ENCODE measurements around the gene BNIP2. TPM values are rescaled to one million over a fixed set of nuclear protein-coding genes. Genes with fewer than 3 reads are reported as not detected.
"Not testable (repeated sequence)": the region's sequence is repeated elsewhere in the genome, so short reads cannot be mapped to it uniquely, and the experiment has no call there.

BNIP2 gene
- total and polyA plus RNA-seq, 11 donors, result 36.8 to 103 (median 78.6) TPM

DNA sequence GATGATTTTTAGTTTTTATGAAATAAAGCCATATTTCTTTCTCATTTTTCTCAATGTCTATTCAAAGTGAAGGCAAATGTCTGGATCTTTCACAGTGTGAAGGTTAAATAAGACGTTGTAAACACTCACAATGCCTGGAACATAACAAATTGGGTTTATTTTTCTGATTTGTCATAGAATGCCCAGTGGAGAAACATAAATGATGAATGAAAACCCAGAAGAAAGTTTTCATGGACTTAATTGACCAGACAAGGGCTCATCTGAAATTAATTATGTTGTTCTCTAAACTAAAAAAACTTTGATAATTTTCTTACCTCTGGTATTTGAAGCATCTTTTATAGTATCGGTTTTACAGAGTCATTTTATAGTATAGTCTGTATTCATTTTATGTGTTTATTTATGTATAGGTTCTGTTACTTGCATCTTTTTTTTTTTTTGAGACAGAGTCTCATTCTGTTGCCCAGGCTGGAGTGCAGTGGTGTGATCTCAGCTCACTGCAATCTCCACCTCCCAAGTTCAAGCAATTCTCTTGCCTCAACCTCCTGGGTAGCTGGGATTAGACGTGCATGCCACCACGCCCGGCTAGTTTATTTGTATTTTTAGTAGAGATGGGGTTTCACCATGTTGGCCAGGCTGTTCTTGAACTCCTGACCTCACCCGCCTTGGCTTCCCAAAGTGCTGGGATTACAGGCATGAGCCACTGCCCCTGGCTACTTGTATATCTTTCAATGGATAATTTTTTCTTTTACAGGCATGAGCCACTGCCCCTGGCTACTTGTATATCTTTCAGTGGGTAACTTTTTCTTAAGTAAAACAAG lies 15.1 kb upstream of the BNIP2 start:
- peaks cover 0 to 12% (median 2%) of the 10 kb centered on the region in 12 donors for H3K9me3 ChIP-seq
- intact Hi-C loops (cut with DNase I), result no loop called here
- ATAC-seq (no peak), DNase-seq (no peak)
- no peaks in the 10 kb centered on the region for H3K4me1 ChIP-seq
- 64 to 76% (median 73%) methylated on average over 6 of the region's 6 CpGs for WGBS, 4 donors
- H3K36me3 ChIP-seq, result no peaks in the 10 kb centered on the region
- TF ChIP-seq, protein P1, sequence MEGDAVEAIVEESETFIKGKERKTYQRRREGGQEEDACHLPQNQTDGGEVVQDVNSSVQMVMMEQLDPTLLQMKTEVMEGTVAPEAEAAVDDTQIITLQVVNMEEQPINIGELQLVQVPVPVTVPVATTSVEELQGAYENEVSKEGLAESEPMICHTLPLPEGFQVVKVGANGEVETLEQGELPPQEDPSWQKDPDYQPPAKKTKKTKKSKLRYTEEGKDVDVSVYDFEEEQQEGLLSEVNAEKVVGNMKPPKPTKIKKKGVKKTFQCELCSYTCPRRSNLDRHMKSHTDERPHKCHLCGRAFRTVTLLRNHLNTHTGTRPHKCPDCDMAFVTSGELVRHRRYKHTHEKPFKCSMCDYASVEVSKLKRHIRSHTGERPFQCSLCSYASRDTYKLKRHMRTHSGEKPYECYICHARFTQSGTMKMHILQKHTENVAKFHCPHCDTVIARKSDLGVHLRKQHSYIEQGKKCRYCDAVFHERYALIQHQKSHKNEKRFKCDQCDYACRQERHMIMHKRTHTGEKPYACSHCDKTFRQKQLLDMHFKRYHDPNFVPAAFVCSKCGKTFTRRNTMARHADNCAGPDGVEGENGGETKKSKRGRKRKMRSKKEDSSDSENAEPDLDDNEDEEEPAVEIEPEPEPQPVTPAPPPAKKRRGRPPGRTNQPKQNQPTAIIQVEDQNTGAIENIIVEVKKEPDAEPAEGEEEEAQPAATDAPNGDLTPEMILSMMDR (IDR thresholded peaks at IDR 0.05), result no peak
- TF ChIP-seq POLR2A (IDR thresholded peaks at IDR 0.05), result no peak
- H3K27ac ChIP-seq, result no peak overlapping the region
- H3K4me3 ChIP-seq, result no peak overlapping the region
- H3K27me3 ChIP-seq, result peaks cover 0 to 29% (median 2%) of the 10 kb centered on the region in 9 donors

DNA sequence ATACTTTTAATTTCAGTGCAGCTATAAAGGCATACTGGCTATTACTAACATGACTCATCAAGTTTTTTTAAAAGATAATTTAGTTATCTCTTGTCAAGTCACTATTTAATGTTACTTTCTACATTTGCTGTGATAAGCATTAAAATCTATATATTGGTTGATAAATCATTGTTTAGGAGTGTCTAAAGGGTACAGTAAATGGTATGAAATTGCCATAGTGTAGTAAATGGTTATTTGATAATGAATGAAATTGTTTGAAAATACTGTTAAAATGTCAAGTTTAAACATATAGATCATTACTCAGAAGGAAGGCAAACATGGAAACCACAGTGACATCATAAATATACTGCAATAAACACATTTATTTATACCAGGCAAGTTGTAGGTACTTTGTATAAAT lies 13.2 kb upstream of the BNIP2 start:
- Histone ChIP-seq H3K4me1 (no peaks in the 10 kb centered on the region), H3K9me3 (peaks cover 0 to 2% (median 0%) of the 10 kb centered on the region in 12 donors), H3K27me3 (peaks cover 0 to 29% (median 2%) of the 10 kb centered on the region in 9 donors), H3K36me3 (no peaks in the 10 kb centered on the region), H3K27ac (no peak overlapping the region), H3K4me3 (no peak overlapping the region)
- DNase-seq (no peak), ATAC-seq (no peak)
- TF ChIP-seq, protein P1 (IDR thresholded peaks at IDR 0.05), result no peak
- no peak for TF ChIP-seq POLR2A (IDR thresholded peaks at IDR 0.05)
- intact Hi-C loops (cut with DNase I), result no loop called here

DNA sequence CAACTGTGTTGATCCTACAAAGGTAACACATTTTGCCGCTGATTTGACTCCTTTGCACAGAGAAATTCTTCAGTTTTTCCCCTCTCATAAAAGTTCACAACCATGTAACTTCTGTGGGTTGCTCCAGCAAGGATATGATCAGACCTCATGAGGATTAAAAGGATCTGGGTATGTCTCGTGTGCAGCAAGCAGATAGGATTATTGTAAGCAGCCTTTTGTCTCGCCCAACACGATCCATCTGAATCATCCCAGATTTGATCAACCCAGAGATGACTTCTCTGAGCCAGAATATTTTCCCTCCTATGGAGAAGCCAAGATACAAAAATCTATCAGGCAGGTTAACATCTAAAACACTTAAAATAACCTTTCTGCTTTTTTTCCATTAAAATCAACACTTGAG lies 12.8 kb upstream of the BNIP2 start:
- Histone ChIP-seq H3K4me3 (no peak overlapping the region), H3K27ac (no peak overlapping the region), H3K4me1 (no peaks in the 10 kb centered on the region), H3K27me3 (peaks cover 0 to 29% (median 2%) of the 10 kb centered on the region in 9 donors), H3K9me3 (no peaks in the 10 kb centered on the region), H3K36me3 (no peaks in the 10 kb centered on the region)
- TF ChIP-seq, protein P1 (IDR thresholded peaks at IDR 0.05), result no peak
- TF ChIP-seq POLR2A (IDR thresholded peaks at IDR 0.05), result no peak
- ATAC-seq, result no peak
- intact Hi-C loops (cut with DNase I), result no loop called here
- 67 to 70% (median 68%) methylated on average over 4 of the region's 4 CpGs for WGBS, 4 donors
- DNase-seq, result no peak

DNA sequence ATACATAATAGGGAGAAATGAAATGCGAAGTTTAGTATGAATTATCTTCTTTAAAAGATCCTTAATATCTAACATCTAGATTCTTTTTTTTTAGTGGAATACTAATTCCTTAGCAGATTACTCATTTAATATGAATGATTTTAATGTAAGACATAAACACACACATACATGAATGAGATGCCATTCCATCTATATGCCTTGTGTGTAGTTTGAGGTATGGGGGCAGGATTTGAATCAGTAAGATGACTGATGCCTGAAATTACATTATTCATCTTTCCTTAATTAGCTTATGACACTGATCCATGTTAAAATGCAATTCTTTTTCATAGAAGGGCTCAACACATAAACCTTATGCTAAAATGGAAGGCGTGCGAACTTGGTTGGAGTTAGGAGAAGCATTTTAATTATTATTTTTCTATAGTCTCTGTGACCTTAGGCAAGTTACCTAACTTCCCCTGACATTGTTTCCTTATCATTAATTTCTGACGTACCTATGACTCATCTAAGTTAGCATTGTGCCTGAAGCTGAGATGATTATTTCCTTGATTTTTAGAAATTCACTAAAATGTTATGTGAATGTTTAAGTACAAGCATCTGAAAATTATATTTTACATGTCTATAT lies 10.8 kb upstream of the BNIP2 start:
- ATAC-seq (no peak), DNase-seq (no peak)
- WGBS, 4 donors, result 56 to 77% (median 72%) methylated on average over 4 of the region's 4 CpGs
- Histone ChIP-seq H3K4me1 (no peaks in the 10 kb centered on the region), H3K4me3 (no peak overlapping the region), H3K27ac (no peak overlapping the region), H3K36me3 (no peaks in the 10 kb centered on the region), H3K9me3 (no peaks in the 10 kb centered on the region), H3K27me3 (peaks cover 0 to 29% (median 2%) of the 10 kb centered on the region in 9 donors)
- intact Hi-C loops (cut with DNase I), result loop anchor here in 3 of 10 donors (10.0 kb wide), 1 partner anchor 625 kb away; no protein-coding TSS in a partner anchor
- TF ChIP-seq POLR2A (IDR thresholded peaks at IDR 0.05), result no peak
- TF ChIP-seq, protein P1 (IDR thresholded peaks at IDR 0.05), result no peak

DNA sequence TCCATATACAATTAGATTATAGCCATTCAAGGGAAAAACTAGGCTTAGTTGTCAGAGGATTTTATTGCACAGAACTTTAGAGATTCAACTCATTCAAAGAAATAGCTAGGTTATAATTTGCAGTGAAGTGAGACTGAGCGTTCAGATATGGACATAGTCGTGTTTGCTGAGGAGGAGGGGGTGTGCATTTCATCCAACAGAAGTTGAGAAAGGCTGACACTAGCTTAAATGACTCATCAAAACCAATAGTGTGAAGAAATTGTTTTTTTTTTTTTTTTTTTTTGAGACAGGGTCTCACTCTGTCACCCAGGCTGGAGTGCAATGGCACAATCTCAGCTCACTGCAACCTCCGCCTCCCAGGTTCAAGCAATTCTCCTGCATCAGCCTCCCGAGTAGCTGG lies 8.9 kb upstream of the BNIP2 start:
- not testable (repeated sequence) for H3K36me3 ChIP-seq, H3K4me1 ChIP-seq, H3K27ac ChIP-seq, H3K4me3 ChIP-seq, H3K9me3 ChIP-seq, DNase-seq, ATAC-seq
- H3K27me3 ChIP-seq, result peaks cover 0 to 19% (median 0%) of the 10 kb centered on the region in 9 donors
- intact Hi-C loops (cut with DNase I), result loop anchor here in 3 of 10 donors (10.0 kb wide), 1 partner anchor 627 kb away; no protein-coding TSS in a partner anchor
- WGBS, 4 donors, result 75 to 89% (median 87%) methylated on average over 4 of the region's 4 CpGs
